Inflammatory macrophage treated with lipopolysaccharide for 1 hour (primary cell): Measurements from ENCODE around the gene SMARCA1.

Experiments
- DNase-seq, 2 donors: peaks; one replicate each; pipeline ENCODE4 v3.0.0-alpha.2; 2020 to 2022

Gene SMARCA1

DNA sequence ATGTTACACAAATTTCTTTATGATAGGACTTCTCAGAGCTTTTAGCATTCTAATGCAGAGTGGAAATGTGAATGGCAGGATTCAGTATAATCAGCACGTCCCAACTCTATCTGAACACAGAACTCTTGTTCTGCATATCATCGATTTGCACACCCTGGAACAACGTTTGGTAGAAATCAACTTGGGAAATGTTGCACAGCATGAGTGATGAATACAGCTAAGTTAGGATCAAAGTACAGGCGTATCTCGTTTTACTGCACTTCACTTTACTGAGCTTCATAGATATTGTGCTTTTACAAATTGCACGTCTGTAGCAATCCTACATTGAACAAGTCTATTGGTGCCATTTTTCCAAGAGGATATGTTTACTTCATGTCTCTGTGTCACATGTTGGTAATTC, 70.8 kb downstream of the SMARCA1 start:
- no peak for DNase-seq

DNA sequence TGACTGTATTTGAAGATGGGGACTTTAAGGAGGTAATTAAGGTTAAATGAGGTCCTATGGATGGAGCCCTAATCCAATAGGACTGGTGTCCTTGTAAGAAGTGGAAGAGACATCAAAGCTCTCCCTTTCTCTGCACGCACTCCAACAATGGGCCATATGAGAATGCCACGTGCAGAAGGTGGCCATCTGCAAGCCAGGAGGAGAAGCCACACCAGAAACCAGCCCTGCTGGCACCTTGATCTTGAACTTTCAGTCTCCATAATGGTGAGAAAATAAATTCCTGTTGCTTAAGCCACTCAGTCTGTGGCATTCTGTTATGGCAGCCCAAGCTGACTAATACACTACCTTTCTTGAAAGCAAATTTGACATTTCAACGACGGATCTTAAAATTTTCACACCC, 73.2 kb downstream of the SMARCA1 start:
- no peak for DNase-seq

DNA sequence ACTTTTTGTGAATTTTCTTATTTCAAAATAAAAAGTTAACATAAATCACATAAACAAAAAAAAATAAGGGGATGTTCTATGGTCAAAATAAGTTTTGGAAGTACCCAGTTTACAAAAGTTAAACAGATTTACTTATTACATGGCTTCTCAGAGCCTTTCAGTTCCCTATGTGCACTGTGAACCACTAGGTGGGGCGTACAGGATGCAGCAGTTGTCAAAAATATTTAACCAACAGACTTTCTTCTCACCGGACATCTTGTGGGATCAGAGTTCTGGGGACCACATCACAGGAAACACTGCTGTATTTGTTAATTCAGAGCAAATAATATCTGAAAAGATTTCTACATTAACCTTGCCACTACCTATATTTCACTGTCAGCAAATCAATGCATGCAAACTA, 74.1 kb downstream of the SMARCA1 start:
- DNase-seq, result no peak

DNA sequence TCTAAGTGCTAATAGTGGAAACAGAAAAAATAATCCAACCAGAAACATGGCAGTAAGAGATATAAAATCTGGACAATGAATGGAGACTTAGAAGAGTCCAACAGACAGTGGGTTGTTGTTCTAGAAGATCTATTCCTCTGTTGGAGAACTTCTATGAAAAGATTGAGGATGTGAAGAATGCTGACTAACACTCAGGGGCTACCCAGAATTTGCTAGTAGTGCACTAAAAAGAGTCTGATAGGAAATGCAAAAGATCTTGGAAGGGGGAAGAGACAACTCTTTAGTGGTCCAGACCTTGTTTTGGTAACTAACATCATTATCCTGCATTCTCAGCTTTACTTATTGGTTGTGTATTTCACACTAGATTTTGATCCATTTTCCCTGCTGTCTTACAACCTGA, 77.9 kb downstream of the SMARCA1 start:
- no peak for DNase-seq

DNA sequence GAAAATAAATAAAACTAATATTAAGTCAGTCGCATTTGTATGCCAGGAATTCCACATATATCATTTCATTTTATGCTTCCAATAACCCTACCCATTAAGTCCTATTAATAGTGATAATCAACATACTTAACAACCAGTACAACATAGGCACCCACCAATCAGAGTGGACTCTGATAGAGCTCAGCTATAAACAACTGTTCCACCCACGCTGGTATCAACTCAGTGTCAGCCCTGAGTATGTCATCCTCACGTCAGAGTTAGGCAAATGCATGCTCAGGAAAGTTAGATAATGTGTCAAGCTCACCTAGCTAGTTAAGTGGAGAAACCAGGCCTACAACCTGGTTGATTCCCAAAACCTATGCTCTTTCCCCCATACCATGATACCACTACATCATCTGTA, 89.3 kb downstream of the SMARCA1 start:
- no peak for DNase-seq

DNA sequence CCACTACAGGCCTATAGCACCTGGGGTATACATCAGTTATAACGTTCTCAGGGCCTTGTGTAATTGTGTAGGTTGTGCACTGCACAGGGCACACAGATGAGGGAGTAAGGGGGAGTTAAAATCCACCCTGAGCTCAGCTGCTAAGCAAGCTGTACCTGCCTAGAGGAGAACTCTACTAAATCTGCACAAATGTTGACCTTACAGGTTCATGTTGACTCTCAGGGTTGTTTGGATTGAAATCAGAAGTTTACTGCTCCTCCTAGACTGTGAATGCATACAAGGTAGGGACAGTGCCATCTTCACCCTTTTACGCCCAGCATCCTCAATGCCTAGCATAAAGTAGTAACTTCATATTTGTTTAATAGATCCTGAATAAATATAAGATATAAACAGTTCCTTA, 89.8 kb downstream of the SMARCA1 start:
- DNase-seq, result no peak

DNA sequence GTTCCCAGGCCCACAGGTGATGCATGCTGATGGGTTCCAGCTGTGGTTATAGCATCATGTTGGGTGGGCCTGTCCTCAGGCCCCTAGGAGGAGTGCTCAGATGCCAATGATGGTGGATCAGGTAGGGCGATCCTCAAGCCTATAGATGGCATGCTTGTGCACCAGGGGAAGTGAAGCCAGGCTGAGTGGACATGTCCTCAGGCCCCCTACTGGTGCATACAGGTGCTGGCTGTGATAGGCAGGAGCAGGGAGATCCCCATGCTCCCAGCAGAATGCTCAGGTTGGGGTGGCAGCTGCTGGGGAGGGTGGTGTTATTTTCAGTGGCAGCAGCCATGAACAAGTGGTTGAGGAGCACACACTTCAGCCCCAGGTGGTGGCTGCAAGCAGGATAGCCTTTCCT, 96.0 kb downstream of the SMARCA1 start:
- no peak for DNase-seq

DNA sequence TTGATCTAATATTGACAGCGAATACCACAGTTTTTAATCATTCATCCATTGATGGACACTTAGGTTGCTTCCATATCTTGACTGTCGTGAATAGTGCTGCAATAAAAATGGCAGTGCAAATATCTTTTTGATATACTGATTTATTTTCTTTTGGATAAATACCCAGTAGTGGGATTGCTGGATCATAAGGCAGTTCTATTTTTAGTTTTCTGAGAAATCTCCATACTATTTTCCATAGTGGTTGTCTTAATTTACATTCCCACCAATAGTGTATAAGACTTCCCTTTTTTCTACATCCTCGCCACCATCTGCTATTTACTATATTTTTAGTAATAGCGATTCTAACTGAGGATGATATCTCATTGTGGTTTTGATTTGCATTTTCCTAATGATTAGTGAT, 100.1 kb downstream of the SMARCA1 start:
- no peak for DNase-seq

DNA sequence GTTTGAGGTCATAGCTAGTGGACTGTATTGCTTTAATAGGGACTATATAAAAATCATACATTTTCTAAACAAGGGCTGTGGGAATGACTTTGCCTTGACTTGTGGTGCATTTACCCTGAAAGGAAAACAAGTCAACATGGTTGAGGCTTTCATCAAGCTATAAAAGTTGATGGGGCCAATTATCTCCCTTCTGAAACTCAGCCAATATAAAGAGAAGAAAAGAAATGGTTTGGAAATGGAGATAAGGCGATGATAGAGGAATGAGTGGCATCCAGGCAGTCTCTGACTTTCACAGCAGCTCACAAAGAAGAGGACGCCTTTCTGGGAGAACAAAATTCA, 118.7 kb downstream of the SMARCA1 start:
- no peak for DNase-seq

DNA sequence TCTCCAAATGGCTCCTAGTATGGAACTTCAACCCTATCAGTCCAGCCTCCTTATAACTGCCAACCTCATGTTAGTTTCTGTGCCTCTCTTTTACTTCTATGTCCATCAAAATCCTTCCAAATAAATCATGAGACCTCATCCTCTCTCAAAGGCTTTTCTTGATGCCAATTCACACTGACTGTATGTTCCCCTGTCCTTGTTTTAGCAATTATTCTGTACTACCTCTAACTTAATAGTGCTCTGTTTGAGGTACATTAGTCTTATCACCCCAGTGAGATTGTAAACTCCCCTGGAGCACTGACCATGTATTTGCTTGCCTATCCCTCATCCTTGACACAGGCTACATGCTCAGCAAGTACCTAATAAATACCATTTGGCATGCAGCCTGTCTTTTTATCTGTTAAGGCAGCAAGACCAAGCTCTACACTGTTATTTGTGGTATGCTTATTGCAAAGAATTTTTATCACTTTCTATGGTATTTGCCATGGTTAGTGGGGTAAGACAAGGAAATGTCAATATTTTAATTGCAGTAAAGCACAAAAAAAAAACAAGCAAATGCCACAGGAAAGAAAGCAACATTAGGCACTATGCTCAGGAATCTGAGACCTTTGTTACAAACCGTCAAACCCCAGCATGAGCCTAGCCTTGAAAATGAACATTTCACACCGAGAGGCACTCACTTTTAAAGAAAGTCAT, 119.2 kb downstream of the SMARCA1 start:
- no peak for DNase-seq
